GM18873 (cell line): ENCODE results near the gene USP36.

ENCODE experiments used
- ATAC-seq: cut with Tn5 transposase; IDR thresholded peaks from one replicate; pipeline ENCODE4 v1.9.1; 2021; ENCODE audit warnings: mild to moderate bottlenecking, moderate library complexity, moderate number of reproducible peaks; ENCODE audit not compliant: unreplicated experiment, low FRiP score

USP36 gene

DNA sequence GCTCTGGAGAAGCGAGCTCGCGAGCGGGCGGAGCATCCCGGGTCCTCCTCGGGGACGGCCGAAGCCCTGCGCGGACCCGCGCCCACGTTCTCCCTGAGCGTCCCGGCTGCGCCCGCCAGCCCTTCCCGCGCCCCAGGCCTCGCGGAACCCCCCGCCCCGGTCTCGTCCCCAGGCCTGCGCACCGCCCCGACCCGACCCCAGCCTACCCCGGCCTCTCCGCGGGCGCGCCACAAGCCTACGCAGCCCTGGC is 159 bp downstream of the USP36 start:
- ATAC-seq, result peak; percentile 2

GRCh38 chr17:78839762-78840529 is 668 bp downstream of the USP36 start:
- ATAC-seq, result peak; percentile 7

DNA sequence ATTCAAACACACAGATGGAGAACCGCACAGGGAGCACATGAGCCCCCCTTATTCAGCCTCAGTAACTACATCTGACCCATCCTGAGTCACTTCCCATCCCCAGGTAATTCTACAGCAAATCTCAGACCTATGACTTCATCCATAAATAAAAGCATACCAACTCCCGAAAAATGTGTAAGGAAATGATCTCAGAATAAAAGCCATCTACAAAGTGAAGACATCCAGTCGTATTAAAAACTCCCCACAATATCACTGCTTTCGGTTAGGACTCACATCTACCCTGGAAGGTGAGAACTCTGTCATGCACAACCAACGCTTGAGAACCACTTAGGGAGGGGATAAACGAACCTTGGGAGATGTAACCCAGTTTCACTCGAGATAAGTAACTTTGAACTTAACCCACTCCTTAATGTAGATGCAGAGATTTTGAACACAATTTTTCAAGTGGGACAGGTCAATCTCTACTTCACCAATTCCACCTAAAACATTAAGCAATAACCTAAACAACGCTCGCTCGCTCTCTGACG is 1.3 kb downstream of the USP36 start:
- ATAC-seq, result no peak

DNA sequence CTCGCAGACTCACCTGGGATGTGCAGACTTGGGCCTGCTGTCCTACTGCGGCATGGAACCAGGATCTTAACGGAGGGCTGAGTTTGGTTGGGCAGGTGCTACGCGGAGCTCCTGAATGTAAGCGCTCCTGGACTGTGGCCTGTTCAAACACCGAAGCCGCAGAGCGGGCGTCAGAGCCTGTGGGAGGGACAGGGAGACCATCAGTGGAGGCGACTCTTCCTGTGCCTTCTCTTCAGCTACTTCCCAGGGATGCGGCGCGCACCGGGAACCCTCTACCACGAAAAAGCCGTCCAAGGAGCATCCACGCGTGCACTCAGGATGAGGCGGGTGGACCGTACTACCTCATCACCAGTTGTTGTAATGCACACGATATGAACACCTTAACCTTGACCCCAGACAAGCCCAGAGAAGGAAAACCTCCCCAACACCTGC is 2.0 kb downstream of the USP36 start:
- no peak for ATAC-seq

DNA sequence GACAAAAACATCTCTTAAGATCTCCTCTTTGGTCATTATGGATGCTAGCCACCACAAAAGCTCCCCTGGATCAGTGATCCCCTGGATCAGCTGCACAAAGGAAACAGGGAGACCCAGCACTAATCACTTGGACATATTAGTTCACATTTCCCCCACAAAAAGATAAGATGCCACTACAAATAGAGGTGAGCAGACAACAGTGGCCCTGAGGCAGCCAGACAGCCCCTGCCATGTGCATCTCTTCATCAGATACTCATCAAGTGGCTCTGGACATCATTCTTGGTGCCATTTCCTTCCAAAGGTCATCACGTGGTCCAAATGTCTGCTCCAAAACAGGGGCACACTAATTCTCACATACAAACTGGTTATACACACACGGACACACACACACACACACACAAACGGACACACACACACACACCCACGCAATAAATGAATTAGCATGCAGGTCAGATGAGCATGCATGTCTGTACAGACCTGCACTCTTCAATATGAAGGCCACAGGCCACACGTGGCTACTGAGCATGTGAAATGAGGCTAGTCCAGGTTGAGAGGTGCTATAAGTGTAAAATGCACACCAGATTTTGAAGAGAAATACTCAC is 4.1 kb downstream of the USP36 start:
- no peak for ATAC-seq

GRCh38 chr17:78834571-78834970 is 6.0 kb downstream of the USP36 start:
- no peak for ATAC-seq

DNA sequence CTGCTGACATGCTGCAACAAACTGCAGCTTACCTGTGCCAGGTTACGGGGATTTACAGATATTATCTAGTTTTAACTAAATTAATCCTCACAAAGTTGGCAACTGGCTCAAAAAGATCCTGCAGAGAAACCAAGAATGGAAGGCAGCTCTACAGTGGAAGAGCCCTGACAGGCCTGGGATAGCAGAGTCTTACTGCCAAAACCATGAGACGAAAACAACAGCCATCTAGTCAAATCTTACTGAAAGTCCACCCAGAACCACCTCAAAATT is 8.1 kb downstream of the USP36 start:
- ATAC-seq, result no peak

DNA sequence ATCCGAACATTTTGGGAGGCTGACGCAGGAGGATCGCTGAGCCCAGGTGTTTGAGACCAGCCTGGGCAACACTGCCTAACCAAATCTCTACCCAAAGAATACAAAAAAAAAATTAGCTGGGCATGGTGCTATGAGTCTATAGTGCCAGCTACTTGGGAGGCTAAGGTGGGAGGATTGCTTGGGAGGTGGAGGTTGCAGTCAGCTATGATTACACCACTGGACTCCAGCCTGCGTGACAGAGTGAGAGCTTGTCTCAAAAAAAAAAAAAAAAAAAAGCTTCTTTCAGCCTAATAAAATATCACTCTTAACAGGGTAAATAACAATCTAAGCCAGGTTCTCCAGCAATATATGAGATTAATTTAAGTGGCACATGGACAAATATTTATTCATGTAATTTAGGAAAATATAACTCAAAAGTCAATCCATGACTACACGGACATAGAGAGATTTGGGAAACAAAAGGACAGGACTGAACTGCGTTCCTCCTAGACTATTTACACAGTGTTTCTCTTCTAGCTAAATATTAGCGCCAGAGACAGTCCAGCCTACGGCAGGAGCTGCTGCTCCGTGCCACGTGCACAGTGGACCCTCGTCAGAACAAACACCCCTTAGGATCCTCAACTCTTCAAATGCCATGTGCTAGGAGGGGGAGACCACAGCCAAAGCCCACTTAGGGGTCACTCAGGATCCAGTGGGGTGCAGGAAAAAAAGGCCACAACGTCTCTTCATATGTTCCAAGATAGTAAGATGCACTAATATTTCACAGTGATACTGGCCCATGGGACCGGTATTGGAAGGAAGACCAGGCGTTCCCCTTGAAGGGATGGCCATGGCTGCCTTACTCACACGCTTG is 8.7 kb downstream of the USP36 start:
- ATAC-seq, result no peak

- ATAC-seq, result no peak
These were observed 11.1 kb downstream of the USP36 start for GRCh38 chr17:78829477-78829876.

GRCh38 chr17:78828470-78829185 is 12.0 kb downstream of the USP36 start:
- ATAC-seq, result no peak

DNA sequence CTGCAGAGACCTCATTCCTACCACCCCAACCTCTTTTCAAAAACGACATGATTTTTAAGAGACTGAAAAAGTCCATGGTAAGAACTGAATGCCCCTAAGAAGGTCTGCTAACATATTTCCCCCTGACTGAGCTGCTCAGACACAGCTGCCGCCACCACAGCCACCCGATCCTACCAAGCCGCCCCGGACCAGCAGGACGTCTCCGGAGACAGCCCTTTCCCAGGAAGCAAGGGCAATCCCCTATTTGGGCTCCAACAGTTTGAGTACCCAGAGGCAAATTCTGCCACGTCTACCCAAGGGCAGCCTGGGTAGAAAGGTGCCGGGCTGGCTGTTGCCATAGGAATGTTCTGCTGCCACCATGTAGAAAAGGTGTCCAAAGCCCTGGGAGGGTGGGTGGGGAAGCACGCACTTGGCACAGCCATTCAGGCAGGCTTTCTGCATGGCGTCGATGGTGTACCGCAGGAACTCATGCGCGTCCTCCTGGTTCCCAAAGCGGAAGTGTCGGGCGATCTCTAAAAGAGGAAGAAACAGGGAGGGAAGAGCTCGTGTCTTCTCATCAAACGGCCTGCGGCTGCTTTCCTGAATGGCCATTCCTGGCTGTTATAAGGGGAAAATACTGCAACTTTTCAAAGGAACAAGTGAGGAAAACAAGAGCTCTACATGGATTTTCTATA is 13.6 kb downstream of the USP36 start:
- no peak for ATAC-seq

DNA sequence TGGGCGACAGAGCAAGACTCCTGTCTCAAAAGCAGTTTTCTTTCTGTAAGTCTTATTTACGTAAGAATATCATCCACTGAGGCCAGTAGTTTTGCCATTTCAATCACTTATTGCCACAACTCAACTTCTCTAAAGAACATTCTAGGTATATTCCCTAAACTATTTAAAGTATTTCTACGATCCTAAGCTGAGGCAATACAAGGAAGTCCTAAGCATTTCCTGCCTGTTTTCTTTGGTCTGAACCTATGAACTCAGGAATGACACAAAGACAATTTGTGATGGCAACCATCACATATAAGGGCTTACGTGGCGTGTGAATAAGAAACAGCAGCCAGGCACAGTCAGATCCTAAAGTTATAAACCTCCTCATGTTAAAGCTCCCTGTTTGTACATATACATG is 14.2 kb downstream of the USP36 start:
- ATAC-seq, result no peak

DNA sequence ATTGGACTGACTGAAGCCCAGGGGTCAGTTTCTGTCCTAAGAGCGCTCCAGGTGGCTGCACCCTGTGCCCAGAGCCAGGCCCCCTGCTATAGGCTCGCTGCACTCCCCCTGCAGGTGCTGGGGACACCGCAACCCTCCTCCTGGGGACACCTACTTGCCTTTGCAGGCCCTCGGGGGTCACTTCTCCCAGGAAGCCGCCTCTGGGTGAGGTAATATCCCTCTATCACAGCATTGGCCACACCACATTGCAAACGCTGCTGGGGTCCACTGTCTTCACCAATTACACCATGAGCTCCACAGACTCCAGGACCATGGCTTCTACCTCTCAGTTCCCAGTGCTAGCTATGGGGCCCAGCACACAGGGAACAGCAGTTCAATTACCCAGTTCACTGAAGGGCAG is 14.9 kb downstream of the USP36 start:
- ATAC-seq, result no peak

DNA sequence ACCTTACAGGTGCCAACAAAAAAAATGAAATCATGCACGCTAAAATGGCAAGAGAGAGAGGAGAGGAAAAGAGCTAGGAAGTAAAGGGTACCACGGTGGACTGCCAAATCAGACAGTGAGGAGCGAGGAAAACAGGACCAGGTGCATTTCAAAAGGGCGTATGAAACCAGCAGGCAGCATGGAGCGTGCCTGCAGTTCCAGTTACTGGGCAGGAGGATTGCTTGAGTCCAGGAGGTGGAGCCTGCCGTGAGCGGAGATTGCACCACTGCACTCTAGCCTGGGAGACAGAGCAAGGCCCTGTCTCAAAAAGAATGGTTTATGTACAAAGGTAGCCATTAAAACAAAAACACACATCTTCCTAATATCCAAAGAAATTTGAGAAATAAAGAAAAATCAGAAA is 16.4 kb downstream of the USP36 start:
- no peak for ATAC-seq

- ATAC-seq, result no peak
These were observed 17.1 kb downstream of the USP36 start for GRCh38 chr17:78823282-78824046.

DNA sequence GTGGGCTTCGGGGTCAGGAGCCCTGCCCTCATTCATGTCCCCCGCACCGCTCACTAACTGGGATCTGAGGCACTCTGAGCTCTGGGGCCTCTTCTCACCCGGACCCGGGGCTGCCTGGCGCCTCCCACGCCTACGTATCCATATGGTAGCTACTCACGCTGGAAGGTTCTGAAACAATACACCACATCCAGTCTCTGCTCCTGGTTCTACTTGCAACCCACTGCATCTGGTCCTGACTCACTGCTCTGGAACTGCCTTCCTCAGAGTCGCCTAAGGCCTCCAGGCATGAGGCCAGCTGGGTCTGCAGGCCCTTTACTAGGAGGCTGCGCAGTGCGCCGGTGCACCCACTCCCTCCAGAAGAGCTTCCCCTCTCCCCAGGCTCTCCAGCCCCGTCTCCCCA is 18.1 kb downstream of the USP36 start:
- no peak for ATAC-seq

DNA sequence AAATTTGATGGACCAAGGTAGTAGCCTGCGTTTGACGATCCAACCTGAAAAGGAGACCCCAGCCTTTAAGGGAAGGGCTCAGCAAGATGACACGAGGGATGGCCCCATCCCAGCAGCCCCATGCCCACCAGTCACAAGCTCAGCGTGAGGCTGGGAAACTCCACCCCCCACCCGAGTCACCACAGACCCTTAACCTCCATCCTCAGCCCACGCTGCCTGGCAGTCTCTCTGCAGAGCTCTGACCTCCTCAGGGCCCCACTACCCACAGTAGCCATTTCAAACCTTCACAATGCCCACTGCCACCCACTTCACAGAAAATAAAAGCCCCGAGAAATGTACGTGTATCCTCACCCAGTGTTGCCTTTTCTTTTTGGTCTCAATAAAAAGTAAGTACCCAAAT is 18.7 kb downstream of the USP36 start:
- ATAC-seq, result no peak

DNA sequence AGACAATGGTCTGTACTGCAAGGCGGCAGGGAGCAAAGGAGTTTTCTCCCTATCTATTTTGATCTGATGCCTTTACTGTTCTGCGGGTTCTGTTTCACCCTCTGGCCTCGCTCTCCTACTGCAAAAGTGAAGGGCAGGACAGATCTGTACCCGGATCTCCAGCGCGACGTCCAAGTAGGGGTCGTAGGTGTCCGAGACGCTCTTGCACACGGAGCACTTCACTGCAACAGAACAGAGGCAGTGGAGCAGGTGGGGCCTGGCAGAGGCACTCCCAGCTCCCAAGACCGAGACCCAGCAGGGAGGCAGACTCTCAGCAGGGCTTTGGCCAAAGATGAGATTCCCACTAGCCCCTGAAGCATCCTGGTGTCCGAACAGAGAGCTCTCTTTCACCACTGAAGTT is 19.8 kb downstream of the USP36 start:
- no peak for ATAC-seq

DNA sequence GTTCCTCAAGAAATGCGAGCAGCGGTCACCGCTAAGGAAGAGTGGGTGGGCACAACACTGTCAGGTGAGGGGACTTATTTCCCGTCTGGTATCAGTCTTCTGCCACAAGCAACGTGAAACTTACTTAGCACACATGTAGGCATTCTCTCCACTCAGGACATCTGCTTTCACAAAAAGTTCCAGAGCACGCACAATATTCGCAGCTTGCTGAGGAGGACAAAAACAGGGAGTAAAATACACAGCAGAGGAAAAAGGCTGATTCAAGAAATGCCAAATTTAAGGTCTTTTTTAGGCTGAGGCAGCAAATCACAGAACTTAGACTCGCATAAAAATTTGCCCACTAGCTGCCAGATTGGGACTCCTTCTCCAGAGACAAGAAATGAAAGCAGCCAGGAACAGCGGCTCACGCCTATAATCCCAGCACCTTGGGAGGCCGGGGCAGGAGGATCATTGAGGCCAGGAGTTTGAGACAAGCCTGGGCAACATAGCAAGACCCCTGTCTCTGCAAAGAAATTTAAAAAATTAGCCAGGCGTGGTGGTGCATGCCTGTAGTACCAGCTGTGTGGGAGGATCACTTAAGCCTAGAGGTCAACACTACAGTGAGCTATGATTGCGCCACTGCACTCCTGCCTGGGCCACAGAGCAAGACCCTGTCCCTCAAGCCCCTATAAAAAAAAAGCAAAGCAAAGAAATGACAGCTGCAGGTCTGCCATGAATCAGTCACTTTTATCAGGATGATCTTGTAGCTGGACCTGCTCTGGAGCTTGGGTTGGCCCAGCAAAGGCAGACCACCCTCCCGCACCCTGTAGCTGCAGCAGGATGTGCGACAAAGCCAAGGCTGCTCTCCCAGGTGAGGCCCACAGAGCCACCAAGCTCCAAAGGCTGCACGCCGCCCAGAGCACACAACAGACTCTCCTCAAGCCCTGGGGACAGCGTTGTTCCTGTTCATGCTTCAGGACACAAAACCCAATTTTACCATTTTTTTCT is 20.5 kb downstream of the USP36 start:
- ATAC-seq, result no peak
